GM12864 (cell line): Measurements from ENCODE around the gene VASP.
A peak's percentile ranks its signal among the peaks of the same experiment; 100 is the strongest.

Experiments
- DNase-seq: peaks from one replicate; pipeline ENCODE4 v3.0.0-alpha.2; 2011; ENCODE audit warnings: low read depth
- H3K4me3 ChIP-seq: 2 replicates; pipeline ENCODE4 v1.5.1; 2011; ENCODE audit warnings: mild to moderate bottlenecking, low read depth, low read length, control low read depth
- CTCF ChIP-seq: IDR thresholded peaks from 2 replicates; pipeline ENCODE4 v1.5.1; 2011; ENCODE audit warnings: low read depth, mild to moderate bottlenecking, moderate library complexity, low read length, control low read depth, inconsistent platforms; ENCODE audit errors: missing control alignments

Gene VASP

GRCh38 chr19:45469945-45470761 lies 37.1 kb upstream of the VASP start:
- TF ChIP-seq CTCF: no peak
- no peak for DNase-seq
- peak overlapping the region; percentile 67 for H3K4me3 ChIP-seq

GRCh38 chr19:45470762-45471081 lies 36.6 kb upstream of the VASP start:
- no peak for DNase-seq
- H3K4me3 ChIP-seq: no peak overlapping the region
- TF ChIP-seq CTCF: no peak

GRCh38 chr19:45471111-45471930 lies 36.0 kb upstream of the VASP start:
- no peak for DNase-seq

GRCh38 chr19:45471931-45472562 lies 35.2 kb upstream of the VASP start:
- no peak overlapping the region for H3K4me3 ChIP-seq
- no peak for DNase-seq
- no peak for TF ChIP-seq CTCF

More at GRCh38 chr19:45471111-45471930, 36.0 kb upstream of the VASP start:
- TF ChIP-seq CTCF: no peak
- no peak overlapping the region for H3K4me3 ChIP-seq

GRCh38 chr19:45472563-45473366 lies 34.5 kb upstream of the VASP start:
- H3K4me3 ChIP-seq: no peak overlapping the region
- no peak for TF ChIP-seq CTCF
- no peak for DNase-seq

GRCh38 chr19:45473367-45473681 lies 34.0 kb upstream of the VASP start:
- DNase-seq: no peak
- no peak overlapping the region for H3K4me3 ChIP-seq
- no peak for TF ChIP-seq CTCF
